ENCODE results near the gene LMBR1. TPM values are rescaled to one million over a fixed set of nuclear protein-coding genes. Genes with fewer than 3 reads are reported as not detected.
"Not testable (repeated sequence)": the region's sequence is repeated elsewhere in the genome, so short reads cannot be mapped to it uniquely, and the experiment has no call there.

The LMBR1 gene
- total and polyA plus RNA-seq, 8 donors: 7.5 to 187 (median 97.2) TPM

- Histone ChIP-seq H3K27ac (no peak overlapping the region), H3K9me3 (peaks cover 0 to 1% (median 0%) of the 10 kb centered on the region in 4 donors), H3K27me3 (no peaks in the 10 kb centered on the region), H3K4me1 (peaks cover 0 to 1% (median 0%) of the 10 kb centered on the region in 4 donors), H3K36me3 (no peaks in the 10 kb centered on the region), H3K4me3 (no peak overlapping the region)
- DNase-seq: no peak
- TF ChIP-seq EP300 (IDR thresholded peaks at IDR 0.05) (no peak), CTCF (IDR thresholded peaks at IDR 0.05) (no peak), POLR2AphosphoS5 (IDR thresholded peaks at IDR 0.05) (no peak), POLR2A (IDR thresholded peaks at IDR 0.05) (no peak)
- intact Hi-C loops (cut with DNase I; ENCODE audit: low total_unique reads): no loop called here
- 95 to 99% (median 98%) methylated on average over 3 of the region's 3 CpGs for WGBS, 5 donors
Measured at GRCh38 chr7:156848979-156849378, 44.0 kb downstream of the LMBR1 start.

- TF ChIP-seq CTCF (IDR thresholded peaks at IDR 0.05) (no peak), POLR2AphosphoS5 (IDR thresholded peaks at IDR 0.05) (no peak), EP300 (IDR thresholded peaks at IDR 0.05) (no peak), POLR2A (IDR thresholded peaks at IDR 0.05) (no peak)
- 76 to 81% (median 79%) methylated on average over 5 of the region's 5 CpGs for WGBS, 5 donors
- intact Hi-C loops (cut with DNase I; ENCODE audit: low total_unique reads): no loop called here
- H3K4me1 ChIP-seq: peaks cover 0 to 23% (median 17%) of the 10 kb centered on the region in 4 donors
- H3K4me3 ChIP-seq: no peak overlapping the region
- DNase-seq: no peak
- no peaks in the 10 kb centered on the region for H3K36me3 ChIP-seq
- no peaks in the 10 kb centered on the region for H3K9me3 ChIP-seq
- H3K27me3 ChIP-seq: no peaks in the 10 kb centered on the region
- no peak overlapping the region for H3K27ac ChIP-seq
Measured at GRCh38 chr7:156845379-156846101, 47.4 kb downstream of the LMBR1 start.

GRCh38 chr7:156843582-156843981, 49.4 kb downstream of the LMBR1 start:
- H3K27ac ChIP-seq; H3K9me3 ChIP-seq; H3K36me3 ChIP-seq; H3K27me3 ChIP-seq; DNase-seq; H3K4me3 ChIP-seq; intact Hi-C loops (cut with DNase I; ENCODE audit: low total_unique reads): not testable (repeated sequence)
- WGBS, 5 donors: 80 to 97% (median 95%) methylated on average over 5 to 6 of the region's 6 CpGs
- peaks cover 0 to 28% (median 17%) of the 10 kb centered on the region in 4 donors for H3K4me1 ChIP-seq

GRCh38 chr7:156843157-156843556, 49.8 kb downstream of the LMBR1 start:
- H3K9me3 ChIP-seq: no peaks in the 10 kb centered on the region

More at GRCh38 chr7:156843157-156843556, 49.8 kb downstream of the LMBR1 start:
- no peak for TF ChIP-seq CTCF (IDR thresholded peaks at IDR 0.05)
- TF ChIP-seq POLR2A (IDR thresholded peaks at IDR 0.05): no peak
- TF ChIP-seq POLR2AphosphoS5 (IDR thresholded peaks at IDR 0.05): no peak
- no peak for TF ChIP-seq EP300 (IDR thresholded peaks at IDR 0.05)
- intact Hi-C loops (cut with DNase I; ENCODE audit: low total_unique reads): no loop called here
- no peak for DNase-seq
- no peak overlapping the region for H3K4me3 ChIP-seq
- no peaks in the 10 kb centered on the region for H3K36me3 ChIP-seq
- no peak overlapping the region for H3K27ac ChIP-seq
- peaks cover 0 to 28% (median 17%) of the 10 kb centered on the region in 4 donors for H3K4me1 ChIP-seq
- H3K27me3 ChIP-seq: no peaks in the 10 kb centered on the region
- WGBS, 5 donors: 69 to 83% (median 81%) methylated on average over 2 of the region's 2 CpGs
